Gastroesophageal sphincter (tissue), 3 donors: ENCODE data around the gene PATE1.

Experiments used
- EP300 ChIP-seq: sonication (generic); formaldehyde crosslinking; IDR thresholded peaks from one replicate; pipeline ENCODE4 v1.6.1; 2017; ENCODE audit warnings: antibody characterized with exemption, mild to moderate bottlenecking
- POLR2A ChIP-seq, 2 donors: fragments of 450-650 bp; IDR thresholded peaks; one replicate each; pipeline ENCODE4 v1.6.1; 2017; ENCODE audit warnings: antibody characterized with exemption in 2 of 2, mild to moderate bottlenecking in 2 of 2, moderate library complexity in 1 of 2
- POLR2AphosphoS5 ChIP-seq: sonication (generic); formaldehyde crosslinking; IDR thresholded peaks from one replicate; pipeline ENCODE4 v1.6.1; 2017; ENCODE audit warnings: antibody characterized with exemption
- TF ChIP-seq, protein P1 (sequence below), 4 experiments: fragments of 200-600 bp in 2 of 4; fragments of 450-650 bp in 2 of 4; sonication (generic) in 1 of 4; IDR thresholded peaks; one replicate each; pipeline ENCODE4 v1.5.1; 2017 to 2019; ENCODE audit warnings: antibody characterized with exemption in 4 of 4, mild to moderate bottlenecking in 2 of 4, moderate library complexity in 2 of 4

- TF ChIP-seq, protein P1, sequence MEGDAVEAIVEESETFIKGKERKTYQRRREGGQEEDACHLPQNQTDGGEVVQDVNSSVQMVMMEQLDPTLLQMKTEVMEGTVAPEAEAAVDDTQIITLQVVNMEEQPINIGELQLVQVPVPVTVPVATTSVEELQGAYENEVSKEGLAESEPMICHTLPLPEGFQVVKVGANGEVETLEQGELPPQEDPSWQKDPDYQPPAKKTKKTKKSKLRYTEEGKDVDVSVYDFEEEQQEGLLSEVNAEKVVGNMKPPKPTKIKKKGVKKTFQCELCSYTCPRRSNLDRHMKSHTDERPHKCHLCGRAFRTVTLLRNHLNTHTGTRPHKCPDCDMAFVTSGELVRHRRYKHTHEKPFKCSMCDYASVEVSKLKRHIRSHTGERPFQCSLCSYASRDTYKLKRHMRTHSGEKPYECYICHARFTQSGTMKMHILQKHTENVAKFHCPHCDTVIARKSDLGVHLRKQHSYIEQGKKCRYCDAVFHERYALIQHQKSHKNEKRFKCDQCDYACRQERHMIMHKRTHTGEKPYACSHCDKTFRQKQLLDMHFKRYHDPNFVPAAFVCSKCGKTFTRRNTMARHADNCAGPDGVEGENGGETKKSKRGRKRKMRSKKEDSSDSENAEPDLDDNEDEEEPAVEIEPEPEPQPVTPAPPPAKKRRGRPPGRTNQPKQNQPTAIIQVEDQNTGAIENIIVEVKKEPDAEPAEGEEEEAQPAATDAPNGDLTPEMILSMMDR (IDR thresholded peaks at IDR 0.05): no peak
- no peak for TF ChIP-seq EP300
- no peak for TF ChIP-seq POLR2AphosphoS5
- TF ChIP-seq POLR2A (IDR thresholded peaks at IDR 0.05): no peak
Observed at GRCh38 chr11:125784678-125785077, 38.6 kb downstream of the PATE1 start.
